GM18519 (cell line): ENCODE data around the gene USP33.
"Not testable (repeated sequence)": the region's sequence is repeated elsewhere in the genome, so short reads cannot be mapped to it uniquely, and the experiment has no call there.

Source experiments
- ATAC-seq: cut with Tn5 transposase; IDR thresholded peaks from one replicate; pipeline ENCODE4 v1.9.1; 2021; ENCODE audit warnings: mild to moderate bottlenecking, moderate library complexity; ENCODE audit not compliant: unreplicated experiment, low FRiP score

USP33 gene

GRCh38 chr1:77674807-77675206 lies 84.8 kb downstream of the USP33 start:
- ATAC-seq: not testable (repeated sequence)

DNA sequence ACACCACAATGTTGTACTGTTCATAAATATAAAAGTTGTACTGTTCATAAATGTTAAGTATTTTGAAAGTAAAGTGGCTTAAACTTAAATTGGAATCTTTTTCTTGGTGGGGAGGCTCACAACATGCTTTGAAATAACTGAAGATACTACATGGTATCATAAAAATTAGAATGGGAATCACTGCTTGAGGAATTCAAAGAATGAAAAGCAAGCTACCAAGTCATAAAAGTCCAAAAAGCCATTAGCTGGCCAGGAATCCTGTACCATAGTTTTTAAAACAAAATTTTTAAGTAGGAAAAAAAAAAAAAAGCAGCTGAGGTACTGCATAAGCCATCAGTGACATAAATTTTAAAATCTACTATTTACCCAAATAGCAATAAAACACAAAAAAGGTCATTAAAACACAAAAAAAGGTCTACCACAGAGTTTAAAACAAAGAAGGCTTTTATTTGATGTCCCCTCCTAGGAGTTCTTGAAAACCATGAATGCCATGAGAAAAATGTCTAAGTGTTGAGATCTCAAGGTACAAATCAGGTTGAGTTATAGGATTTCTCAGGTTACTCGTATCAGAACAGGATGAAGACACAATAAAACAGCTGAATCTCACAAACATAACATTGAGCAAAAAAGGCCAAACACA lies 85.8 kb downstream of the USP33 start:
- no peak for ATAC-seq

DNA sequence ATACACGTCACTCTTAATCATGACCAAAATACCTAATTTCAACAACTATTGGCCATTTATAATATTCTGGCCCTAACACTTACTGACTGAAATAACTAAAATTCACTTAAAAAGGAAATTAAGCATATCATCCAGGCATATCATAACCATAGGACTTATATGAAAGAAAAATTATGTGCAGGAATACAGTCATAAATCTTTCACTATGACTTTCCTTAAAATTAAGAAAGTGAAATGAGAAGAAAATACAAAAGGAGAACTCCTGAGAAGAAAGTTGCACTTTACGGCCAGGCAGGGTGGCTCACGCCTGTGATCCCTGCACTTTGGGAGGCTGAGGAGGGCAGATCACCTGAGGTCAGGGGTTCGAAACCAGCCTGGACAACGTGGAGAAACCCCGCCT lies 86.6 kb downstream of the USP33 start:
- no peak for ATAC-seq

GRCh38 chr1:77672374-77672773 lies 87.3 kb downstream of the USP33 start:
- ATAC-seq: no peak

DNA sequence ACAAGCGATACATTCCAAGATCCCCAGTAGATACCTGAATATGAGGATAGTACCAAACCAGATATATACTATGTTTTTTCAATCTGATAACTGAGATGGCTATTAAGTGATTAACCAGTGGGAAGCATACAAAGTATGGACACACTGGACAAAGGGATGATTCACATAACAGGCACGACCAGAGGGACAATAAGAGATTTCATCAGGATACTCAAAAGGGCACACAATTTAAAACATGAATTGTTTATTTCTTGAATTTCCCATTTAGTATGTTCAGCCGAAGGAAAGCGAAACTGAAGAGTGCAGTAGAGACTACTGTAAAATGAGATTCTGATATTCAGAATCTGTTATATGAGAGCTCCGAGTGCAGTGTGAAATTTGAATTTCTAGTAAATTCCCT lies 87.8 kb downstream of the USP33 start:
- ATAC-seq: no peak

GRCh38 chr1:77670330-77670729 lies 89.3 kb downstream of the USP33 start:
- ATAC-seq: no peak

- no peak for ATAC-seq
Observed at GRCh38 chr1:77668924-77669449, 90.7 kb downstream of the USP33 start.

GRCh38 chr1:77664939-77665516 lies 94.6 kb downstream of the USP33 start:
- no peak for ATAC-seq

DNA sequence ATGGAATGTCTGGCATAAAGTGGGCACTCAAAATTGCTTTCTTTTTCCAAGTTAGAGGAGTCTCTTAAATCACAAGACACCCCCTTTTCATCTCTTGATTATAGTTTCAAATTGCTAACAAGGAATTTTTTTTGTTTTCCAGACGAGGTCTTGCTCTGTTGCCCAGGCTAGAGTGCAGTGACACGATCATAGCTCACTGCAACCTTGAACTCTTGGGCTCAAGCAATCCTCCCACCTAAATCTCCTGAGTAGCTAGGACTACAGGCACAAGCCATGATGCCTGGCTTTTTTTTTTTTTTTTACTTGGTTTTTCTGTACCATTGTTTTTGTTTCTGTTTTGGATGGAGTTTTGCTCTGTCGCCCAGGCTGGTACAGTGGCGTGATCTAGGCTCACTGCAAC lies 98.0 kb downstream of the USP33 start:
- no peak for ATAC-seq

DNA sequence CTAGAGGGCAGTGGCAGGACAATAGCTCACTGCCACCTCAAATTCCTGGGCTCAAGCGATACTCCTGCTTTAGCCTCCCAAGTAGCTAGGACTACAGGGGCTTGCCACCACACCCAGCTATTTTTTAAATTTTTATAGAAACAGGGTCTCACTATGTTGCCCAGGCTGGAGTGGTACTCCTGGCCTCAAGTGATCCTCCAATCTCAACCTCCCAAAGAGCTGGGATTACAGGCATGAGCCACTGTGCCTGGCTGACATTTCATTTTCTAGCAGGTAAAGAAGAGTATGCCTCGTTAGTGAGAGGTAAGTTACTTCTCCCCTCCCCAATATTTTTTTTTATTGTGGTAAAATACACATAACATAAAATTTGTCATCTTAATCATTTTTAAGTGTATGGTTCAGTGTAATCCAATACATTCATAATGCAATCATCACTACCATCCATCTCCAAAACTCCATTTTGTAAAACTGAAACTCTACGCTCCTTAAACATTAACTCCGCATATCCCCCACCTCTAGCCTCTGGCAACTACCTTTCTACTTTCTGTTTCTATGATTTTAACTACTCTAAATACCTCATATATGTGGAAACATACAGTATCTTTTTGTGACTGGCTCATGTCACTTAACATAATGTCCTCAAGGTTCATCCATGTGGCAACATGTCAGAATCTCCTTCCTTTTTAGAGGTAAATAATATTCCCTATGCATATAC lies 99.6 kb downstream of the USP33 start:
- ATAC-seq: no peak

GRCh38 chr1:77658271-77658670 lies 101.4 kb downstream of the USP33 start:
- no peak for ATAC-seq

GRCh38 chr1:77655431-77655974 lies 104.1 kb downstream of the USP33 start:
- no peak for ATAC-seq

GRCh38 chr1:77652970-77653516 lies 106.6 kb downstream of the USP33 start:
- ATAC-seq: no peak

GRCh38 chr1:77652268-77652667 lies 107.4 kb downstream of the USP33 start:
- no peak for ATAC-seq

DNA sequence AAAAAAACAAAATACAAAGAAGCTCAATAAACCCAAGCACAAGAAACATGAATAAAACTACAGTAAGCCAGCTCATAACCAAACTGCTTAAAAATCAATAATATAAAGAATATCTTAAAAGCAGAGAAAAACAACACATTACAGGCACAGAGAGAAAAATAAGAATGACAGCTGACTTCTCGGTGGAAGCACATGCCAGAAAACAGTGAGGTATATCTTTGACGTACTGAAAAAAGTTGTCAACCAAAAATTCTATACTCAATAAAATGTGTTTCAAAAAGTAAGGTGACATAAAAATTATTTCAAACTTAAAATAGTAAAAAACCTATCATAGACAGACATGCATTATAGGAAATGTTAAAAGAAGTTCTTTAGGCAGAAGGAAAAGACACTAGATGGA lies 110.5 kb downstream of the USP33 start:
- no peak for ATAC-seq

DNA sequence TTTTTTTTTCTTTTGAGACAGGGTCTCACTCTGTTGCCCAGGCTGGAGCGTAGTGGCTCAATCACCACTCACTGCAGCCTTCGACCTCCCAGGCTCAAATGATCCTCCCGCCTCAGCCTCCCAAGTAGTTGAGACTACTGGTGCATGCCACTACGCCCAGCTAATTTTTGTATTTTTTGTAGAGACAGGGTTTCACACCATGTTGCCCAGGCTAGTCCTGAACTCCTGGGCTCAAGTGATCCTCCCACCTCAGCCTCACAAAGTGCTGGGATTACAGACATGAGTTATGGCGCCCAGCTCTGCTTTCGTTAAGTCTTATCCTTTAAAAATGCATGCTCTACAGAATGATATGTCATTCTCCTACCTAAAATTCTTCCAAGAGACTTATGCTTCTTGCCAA lies 113.4 kb downstream of the USP33 start:
- ATAC-seq: not testable (repeated sequence)
